ENCODE data around the gene CA10.

GRCh38 chr17:51650772-51651171 is 507.7 kb downstream of the CA10 start:
- no peak for TF ChIP-seq CTCF (IDR thresholded peaks at IDR 0.05; ENCODE audit: insufficient read depth, low read length)
- no peak for TF ChIP-seq REST (IDR thresholded peaks at IDR 0.05; ENCODE audit: insufficient replicate concordance, low read depth)

Data from HL-60 (cell line).